HL-60/S4 treated with retinoic acid at 250 ng/mL for 4 days and 3 days (cell line): ENCODE results near the gene MYO15A.

ENCODE experiments used
- in situ Hi-C: fragments of 300-500 bp; cut with MboI; formaldehyde crosslinking; loops from 2 replicates; pipeline ENCODE4 v1.7.0; 2022; ENCODE audit warnings: low sequenced_read_pairs

Gene MYO15A

DNA sequence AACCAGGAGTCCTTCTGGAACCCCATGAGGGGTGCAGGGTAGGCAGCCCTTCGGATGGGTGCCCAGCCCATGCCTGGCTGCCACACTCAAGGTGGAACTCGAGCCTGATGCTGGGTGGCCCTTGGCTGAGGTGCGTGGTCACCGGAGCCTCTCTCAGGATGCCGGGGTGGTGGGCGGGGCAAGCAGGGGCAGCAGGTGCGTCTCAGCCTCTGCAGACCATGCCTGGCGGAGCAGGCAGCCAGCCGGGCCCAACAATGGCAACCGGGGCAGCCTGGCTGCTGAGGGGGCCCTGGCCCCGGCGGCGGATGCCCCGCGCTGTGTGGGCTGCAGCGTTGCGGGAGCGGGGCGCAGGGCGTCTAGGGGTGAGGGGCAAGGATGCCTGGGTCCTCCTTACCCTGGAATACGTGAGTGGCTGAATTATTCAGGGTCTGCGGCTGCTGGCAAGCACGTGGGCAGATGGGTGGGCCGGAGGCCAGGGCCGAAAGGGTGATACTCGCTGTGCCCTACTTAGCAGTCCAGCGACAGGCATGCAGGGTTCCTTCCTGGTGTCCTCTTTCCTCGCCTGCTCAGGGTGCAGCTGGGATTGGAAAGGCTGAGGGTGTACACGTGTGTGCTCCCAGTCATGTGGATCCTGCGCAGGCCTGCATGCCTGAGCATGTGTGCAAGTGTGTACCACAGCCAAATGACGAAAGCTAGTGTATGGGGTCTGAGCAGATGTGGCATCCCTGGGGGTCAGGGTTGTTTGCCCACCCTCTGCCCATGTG is 14.6 kb downstream of the MYO15A start:
- in situ Hi-C loops, result no loop called here

DNA sequence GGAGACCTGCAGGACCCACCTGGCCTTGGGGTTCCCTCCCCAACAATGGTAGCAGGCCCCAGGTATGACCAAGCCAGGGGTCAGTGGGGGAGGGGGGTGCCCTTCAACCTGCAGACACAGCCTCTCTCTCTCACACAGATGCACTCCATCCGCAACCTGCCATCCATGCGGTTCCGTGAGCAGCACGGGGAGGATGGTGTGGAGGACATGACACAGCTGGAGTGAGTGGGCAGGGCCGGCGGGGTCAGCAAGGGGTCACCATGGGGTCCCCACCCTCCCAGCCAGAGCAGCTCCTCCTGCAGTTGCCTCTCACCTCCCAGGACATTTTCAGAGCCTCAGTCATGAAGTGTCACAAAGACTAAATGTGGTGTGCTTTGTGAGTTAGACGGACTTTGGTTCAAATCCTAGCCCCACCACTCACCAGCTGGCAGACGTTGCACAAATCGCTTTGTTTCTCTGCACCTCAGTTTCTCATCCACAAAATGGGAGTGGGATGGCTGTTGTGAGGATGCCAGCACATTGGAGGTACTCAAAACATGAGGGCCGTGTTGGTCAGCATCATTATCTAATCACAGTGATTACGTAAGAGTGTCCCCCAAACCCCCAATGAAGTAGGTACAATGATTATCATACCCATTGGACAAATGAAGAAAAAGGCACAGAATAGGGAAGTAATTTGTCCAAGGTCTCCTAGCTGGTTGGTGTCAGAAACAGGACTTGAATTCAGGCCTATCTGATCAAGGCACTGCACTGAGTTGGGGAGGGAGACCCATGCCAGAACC is 16.0 kb downstream of the MYO15A start:
- in situ Hi-C loops, result no loop called here

DNA sequence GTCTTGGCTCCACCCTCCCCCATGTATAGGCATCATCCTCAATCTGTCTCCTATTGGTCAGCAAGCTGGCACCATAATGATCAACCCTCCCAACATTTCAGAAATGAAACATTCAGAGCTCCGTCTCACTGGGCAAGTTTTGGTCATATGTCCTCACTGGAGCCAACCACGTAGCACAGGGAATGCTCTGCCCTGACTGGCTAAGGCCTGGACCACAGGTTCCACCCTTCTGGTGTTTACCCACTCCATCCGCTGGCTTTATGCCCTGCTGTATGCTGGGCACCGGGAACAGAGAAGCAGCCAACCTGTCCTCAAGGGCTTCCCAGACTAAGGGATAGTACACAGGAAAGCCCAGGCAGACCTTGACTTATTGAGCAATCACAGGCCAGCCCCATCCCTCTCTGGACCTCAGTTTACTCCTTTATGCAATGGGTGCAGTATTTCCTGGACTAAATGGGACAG is 20.5 kb downstream of the MYO15A start:
- in situ Hi-C loops, result no loop called here

DNA sequence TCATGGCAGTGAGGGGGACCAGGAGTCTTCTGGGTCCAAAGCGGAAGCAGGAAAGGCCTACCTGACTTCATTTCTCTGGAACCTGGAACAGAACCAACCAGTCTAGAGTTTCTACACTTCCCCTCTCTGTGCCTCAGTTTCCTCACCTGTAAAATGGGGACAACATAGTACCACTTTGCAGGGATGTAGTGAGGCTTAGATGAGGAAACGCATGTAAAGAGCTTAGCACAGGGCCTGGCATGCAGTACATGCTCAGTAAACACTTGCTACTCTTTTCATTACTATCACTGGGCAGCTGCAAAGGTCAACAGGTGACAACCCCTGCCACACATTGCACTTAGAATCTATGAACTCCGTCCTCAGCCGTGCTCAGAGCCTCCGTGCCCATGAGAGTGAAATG is 24.2 kb downstream of the MYO15A start:
- in situ Hi-C loops, result no loop called here

DNA sequence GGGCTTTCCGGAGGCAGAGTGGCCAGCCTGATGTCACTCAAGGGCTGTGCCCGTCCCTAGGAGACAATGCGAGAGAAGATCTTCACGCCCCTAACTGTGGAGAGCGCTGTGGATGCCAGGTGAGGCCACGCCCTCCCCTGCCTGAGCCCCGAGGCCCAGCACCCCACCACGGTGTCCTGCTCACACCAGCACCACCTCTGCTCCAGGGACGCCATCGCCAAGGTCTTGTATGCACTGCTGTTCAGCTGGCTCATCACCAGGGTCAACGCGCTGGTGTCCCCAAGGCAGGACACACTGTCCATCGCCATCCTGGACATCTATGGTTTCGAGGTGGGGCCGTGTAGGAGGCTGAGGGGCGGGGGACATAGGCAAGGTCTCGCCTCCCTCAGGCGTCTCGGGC is 27.8 kb downstream of the MYO15A start:
- in situ Hi-C loops, result no loop called here

DNA sequence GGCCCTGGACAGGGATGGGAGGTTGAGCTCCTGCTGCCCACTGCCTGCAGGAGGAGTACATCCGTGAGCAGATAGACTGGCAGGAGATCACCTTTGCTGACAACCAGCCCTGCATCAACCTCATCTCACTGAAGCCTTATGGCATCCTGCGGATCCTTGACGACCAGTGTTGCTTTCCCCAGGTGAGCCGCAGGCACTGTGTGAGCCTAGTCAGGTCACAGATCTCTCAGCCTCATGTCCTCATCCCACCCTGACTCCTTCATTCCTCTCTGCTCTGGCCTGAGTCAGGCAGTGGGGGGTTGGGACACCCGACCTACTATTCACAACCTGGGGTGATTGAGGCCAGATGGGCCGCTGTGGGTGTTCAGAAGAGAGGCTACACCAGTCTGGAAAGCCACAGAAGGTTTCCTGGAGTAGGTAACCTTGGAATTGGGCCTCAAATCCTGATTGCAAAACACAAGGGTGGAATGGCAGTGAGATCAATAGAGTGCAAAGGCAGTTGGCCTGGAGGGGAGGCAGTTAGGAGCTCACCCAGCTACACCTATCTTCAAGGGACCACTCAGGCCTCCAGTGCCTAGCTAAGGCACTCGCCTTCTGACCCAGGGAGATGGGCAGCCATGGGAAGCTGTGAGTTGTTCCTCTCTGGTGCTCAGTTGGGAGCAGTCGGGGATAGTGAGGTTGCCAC is 29.7 kb downstream of the MYO15A start:
- in situ Hi-C loops, result no loop called here

GRCh38 chr17:18139092-18139491 is 30.5 kb downstream of the MYO15A start:
- in situ Hi-C loops, result no loop called here

DNA sequence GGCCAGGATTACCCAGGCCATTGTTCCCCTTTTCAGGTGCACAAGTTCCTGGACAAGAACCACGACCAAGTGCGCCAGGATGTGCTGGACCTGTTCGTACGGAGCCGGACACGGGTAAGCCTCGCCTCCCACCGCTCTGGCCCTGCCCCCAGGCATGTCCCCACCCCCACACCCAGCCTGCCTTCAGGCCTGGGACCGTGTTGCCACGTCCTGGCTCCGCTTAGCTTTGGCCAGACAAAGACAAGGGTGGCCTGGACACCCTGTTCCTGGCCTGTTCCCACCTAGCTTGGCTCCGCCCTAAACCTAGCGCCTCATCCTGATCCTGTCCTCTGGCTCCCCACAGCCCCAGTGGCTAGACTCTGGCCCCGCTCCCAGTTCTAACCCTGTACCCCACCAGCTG is 30.9 kb downstream of the MYO15A start:
- in situ Hi-C loops, result no loop called here

GRCh38 chr17:18139949-18140348 is 31.4 kb downstream of the MYO15A start:
- in situ Hi-C loops, result no loop called here

- in situ Hi-C loops, result no loop called here
Measured at GRCh38 chr17:18140648-18141047, 32.1 kb downstream of the MYO15A start.

GRCh38 chr17:18141210-18141803 is 32.8 kb downstream of the MYO15A start:
- in situ Hi-C loops, result no loop called here

GRCh38 chr17:18142417-18142816 is 33.9 kb downstream of the MYO15A start:
- in situ Hi-C loops, result no loop called here

GRCh38 chr17:18143044-18143936 is 34.7 kb downstream of the MYO15A start:
- in situ Hi-C loops, result no loop called here

DNA sequence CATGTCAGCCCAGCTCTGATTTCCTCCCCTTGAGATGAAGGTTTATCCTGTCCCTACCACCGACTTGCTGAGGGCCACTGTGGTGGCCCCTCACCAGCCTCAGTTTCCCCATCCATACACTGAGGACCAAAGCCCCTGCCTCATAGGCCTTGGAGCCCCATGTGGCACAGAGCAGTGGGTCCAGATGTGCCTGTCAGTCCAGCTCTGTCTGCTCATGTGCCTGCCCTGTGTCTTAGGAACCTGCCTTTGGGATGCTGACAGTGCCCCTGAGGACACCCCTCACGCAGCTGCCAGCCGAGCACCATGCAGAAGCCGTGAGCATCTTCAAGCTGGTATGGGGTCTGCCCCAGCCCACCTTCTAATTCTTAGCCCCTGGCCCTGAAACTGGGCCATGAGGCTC is 35.7 kb downstream of the MYO15A start:
- in situ Hi-C loops, result no loop called here

DNA sequence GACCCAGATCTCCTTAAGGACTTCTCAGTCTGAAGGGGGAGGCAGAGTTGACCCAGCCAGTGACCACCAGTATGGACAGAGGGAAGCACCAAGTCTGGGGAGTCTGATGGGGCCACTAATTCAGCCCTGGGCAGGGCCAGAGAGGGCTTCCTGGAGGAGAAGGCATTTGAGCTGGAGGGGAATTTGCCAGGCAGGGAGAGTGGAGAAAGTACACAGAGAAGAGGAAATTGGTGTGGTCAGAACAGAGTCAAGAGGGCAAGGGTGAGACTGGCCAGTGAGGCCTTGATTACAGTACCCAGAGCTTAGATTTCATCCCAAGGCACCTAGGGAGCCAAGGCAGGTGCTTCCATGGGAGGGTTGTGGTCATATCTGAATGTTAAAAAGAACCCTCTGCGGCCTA is 36.3 kb downstream of the MYO15A start:
- in situ Hi-C loops, result no loop called here

DNA sequence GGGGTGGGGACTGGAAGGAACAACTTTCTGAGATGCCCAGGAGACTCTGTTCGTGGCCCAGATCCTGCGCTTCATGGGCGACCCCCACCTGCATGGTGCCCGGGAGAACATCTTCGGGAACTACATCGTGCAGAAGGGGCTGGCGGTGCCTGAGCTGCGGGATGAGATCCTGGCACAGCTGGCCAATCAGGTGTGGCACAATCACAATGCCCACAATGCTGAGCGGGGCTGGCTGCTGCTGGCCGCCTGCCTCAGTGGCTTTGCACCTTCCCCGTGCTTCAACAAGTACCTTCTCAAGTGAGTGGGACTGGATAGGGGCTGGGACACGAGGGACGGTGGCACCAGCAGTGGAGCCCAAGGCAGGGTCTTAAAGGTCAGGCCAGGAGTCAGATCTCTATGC is 37.3 kb downstream of the MYO15A start:
- in situ Hi-C loops, result no loop called here

DNA sequence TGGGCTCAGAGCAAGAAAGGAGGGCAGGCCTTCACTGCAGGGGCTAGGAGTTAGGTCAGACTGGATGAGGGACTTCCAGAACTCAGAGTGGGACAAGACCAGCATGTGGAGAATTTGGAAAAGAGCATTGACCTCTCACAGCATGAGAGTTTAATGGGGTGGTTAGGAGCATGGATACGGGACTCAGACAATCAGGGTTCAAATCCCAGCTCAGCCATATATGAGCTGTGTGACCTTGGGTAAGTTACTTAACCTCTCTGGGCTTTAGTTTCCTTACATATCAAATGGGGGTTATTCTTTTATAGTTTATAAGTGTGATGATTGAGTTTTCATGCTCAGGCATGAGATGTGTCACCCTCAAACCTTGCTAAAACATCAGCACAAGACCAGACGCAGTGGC is 37.7 kb downstream of the MYO15A start:
- in situ Hi-C loops, result no loop called here

- in situ Hi-C loops, result no loop called here
Measured at GRCh38 chr17:18146980-18147379, 38.4 kb downstream of the MYO15A start.

- in situ Hi-C loops, result no loop called here
Measured at GRCh38 chr17:18148586-18148985, 40.0 kb downstream of the MYO15A start.

DNA sequence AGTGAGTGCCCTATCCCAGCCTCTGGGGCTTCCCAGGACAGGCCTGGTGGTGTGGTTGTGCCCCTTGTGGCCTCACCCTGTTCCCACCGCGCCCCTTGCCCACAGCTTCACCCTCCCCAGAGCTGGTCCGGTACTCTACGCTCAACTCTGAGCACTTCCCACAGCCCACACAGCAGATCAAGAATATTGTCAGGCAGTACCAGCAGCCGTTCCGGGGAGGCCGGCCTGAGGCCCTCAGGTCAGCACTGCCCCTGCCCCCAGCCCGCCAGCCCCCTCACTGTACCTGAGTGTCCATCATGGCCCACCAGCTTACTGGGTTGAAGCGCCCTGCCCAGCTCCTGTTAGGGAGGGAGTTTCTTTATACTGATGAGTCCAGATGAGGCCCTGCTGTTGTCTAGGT is 42.7 kb downstream of the MYO15A start:
- in situ Hi-C loops, result no loop called here
